HG03571 (cell line): Measurements from ENCODE around the gene CARMIL3.
"Not testable (repeated sequence)": the region's sequence is repeated elsewhere in the genome, so short reads cannot be mapped to it uniquely, and the experiment has no call there.

Experiments
- ATAC-seq: cut with Tn5 transposase; IDR thresholded peaks from one replicate; pipeline ENCODE4 v1.9.1; 2021; ENCODE audit not compliant: unreplicated experiment

CARMIL3 gene

GRCh38 chr14:24093901-24094840 lies 42.4 kb downstream of the CARMIL3 start, which contains the start of gene PCK2:
Gene PCK2, plus strand, starts transcription at chr14:24094311. Its CDS starts 95 bp downstream, at chr14:24094406.
- ATAC-seq = peak; percentile 37

- ATAC-seq = no peak
These were observed 43.0 kb downstream of the CARMIL3 start for GRCh38 chr14:24094841-24095270.

- peak; percentile 53 for ATAC-seq
These were observed 43.7 kb downstream of the CARMIL3 start for GRCh38 chr14:24095271-24096068.

GRCh38 chr14:24096545-24097181 lies 44.9 kb downstream of the CARMIL3 start:
- ATAC-seq = no peak

GRCh38 chr14:24098229-24098926 lies 46.6 kb downstream of the CARMIL3 start:
- no peak for ATAC-seq

GRCh38 chr14:24098927-24099813 lies 47.4 kb downstream of the CARMIL3 start:
- no peak for ATAC-seq

- no peak for ATAC-seq
These were observed 48.6 kb downstream of the CARMIL3 start for GRCh38 chr14:24100197-24100981.

- ATAC-seq = no peak
These were observed 49.2 kb downstream of the CARMIL3 start for GRCh38 chr14:24100982-24101494.

- no peak for ATAC-seq
These were observed 50.7 kb downstream of the CARMIL3 start for GRCh38 chr14:24102357-24103048.

GRCh38 chr14:24103451-24103850 lies 51.6 kb downstream of the CARMIL3 start:
- ATAC-seq = no peak

- not testable (repeated sequence) for ATAC-seq
These were observed 53.9 kb downstream of the CARMIL3 start for GRCh38 chr14:24105609-24106239.

GRCh38 chr14:24106672-24107271 lies 55.0 kb downstream of the CARMIL3 start:
- ATAC-seq = no peak

- no peak for ATAC-seq
These were observed 56.6 kb downstream of the CARMIL3 start for GRCh38 chr14:24108336-24108874.

GRCh38 chr14:24110060-24110459 lies 58.3 kb downstream of the CARMIL3 start:
- ATAC-seq = no peak

GRCh38 chr14:24110523-24110922 lies 58.7 kb downstream of the CARMIL3 start:
- ATAC-seq = no peak

GRCh38 chr14:24113379-24113800 lies 61.6 kb downstream of the CARMIL3 start:
- ATAC-seq = no peak
